ENCODE measurements around the gene ACTL7B. TPM values are rescaled to one million over a fixed set of nuclear protein-coding genes. Genes with fewer than 3 reads are reported as not detected.

ACTL7B gene
- total RNA-seq, 2 donors from 2014 or later: not detected

DNA sequence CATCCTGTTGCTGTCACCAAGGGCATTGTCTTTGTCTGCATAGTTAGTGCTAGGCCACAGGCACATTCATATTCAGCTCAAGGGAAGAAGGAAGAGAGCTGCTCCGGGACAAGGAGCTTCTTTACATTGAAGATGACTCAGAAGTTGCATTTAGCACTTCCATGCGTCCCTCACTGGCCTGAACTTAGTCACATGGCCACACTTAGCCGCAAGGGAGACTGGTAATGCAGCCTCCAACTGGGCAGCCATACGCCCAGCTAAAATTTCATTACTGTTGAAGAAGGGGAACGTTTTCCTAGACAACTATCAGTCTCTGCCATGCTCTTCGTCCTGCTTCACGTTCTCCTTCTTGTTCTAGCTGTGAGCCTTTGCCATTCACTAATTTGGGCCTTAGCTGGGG is 20.0 kb downstream of the ACTL7B start:
- H3K36me3 ChIP-seq: no peaks in the 10 kb centered on the region
- H3K27ac ChIP-seq: no peak overlapping the region
- no peak for ATAC-seq (ENCODE audit: insufficient number of reproducible peaks, low FRiP score, low read depth)

DNA sequence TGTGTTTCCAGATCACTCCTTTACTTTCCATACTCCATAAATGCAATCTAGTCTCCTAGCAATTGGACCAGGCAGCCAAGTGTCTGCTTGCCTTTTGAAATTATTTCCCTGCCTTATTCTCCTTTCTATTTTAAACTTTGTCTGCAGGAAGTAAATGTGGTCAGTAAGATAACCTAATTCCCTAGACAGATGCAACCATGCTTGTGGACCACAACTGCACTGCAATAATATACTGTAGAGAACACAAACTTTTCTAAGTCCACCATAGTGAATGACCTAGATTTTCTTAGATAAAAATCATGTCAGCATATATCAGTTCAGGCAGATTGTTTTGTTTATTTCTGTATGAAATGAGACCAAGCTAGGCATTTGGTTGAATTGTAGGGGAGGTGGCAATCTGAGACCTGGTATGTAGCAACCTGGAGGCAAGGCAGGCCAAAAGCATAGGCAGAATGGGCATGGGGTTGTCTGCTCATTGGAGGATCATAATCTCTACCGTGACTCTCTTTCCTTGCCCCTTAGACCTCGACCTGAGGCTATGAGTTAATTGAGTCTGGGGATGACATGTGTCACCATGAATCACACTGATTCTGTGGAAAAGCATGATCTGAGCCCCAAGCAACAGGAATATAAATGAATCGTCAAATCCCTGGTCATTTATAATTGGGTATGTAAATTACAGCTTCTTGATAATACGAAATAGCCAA is 20.7 kb downstream of the ACTL7B start:
- Histone ChIP-seq H3K4me3 (no peak overlapping the region), H3K27me3 (replicated peaks; ENCODE audit: insufficient read depth) (no peaks in the 10 kb centered on the region), H3K36me3 (no peaks in the 10 kb centered on the region), H3K9me3 (no peaks in the 10 kb centered on the region), H3K4me1 (ENCODE audit: control insufficient read depth in 1 of 2, low read depth in 2 of 2) (no peaks in the 10 kb centered on the region), H3K27ac (no peak overlapping the region)
- TF ChIP-seq, protein P1, sequence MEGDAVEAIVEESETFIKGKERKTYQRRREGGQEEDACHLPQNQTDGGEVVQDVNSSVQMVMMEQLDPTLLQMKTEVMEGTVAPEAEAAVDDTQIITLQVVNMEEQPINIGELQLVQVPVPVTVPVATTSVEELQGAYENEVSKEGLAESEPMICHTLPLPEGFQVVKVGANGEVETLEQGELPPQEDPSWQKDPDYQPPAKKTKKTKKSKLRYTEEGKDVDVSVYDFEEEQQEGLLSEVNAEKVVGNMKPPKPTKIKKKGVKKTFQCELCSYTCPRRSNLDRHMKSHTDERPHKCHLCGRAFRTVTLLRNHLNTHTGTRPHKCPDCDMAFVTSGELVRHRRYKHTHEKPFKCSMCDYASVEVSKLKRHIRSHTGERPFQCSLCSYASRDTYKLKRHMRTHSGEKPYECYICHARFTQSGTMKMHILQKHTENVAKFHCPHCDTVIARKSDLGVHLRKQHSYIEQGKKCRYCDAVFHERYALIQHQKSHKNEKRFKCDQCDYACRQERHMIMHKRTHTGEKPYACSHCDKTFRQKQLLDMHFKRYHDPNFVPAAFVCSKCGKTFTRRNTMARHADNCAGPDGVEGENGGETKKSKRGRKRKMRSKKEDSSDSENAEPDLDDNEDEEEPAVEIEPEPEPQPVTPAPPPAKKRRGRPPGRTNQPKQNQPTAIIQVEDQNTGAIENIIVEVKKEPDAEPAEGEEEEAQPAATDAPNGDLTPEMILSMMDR (IDR thresholded peaks at IDR 0.05): no peak
- ATAC-seq (ENCODE audit: insufficient number of reproducible peaks, low FRiP score, low read depth) (no peak), DNase-seq (ENCODE audit: low spot score) (no peak)

More for the DNA sequence above, 20.0 kb downstream of the ACTL7B start:
- Histone ChIP-seq H3K4me1 (ENCODE audit: control insufficient read depth in 1 of 2, low read depth in 2 of 2) (no peaks in the 10 kb centered on the region), H3K4me3 (no peak overlapping the region), H3K27me3 (replicated peaks; ENCODE audit: insufficient read depth) (no peaks in the 10 kb centered on the region), H3K9me3 (no peaks in the 10 kb centered on the region)
- TF ChIP-seq, protein P1 (IDR thresholded peaks at IDR 0.05): no peak
- DNase-seq (ENCODE audit: low spot score): no peak

DNA sequence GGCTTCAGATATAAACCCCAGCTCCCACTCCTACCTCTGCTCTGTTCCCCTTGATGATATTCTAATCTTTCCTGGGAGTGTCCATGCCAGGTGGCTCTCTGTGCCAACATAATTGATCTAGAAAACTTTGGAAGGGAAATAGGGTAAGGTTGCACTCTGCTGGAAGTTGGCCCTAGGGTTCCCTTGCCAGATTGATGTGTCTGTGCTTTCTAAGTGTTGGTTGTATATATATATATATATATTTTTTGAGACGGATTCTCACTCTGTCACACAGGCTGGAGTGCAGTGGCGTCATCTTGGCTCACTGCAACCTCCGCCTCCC is 23.6 kb downstream of the ACTL7B start:
- Histone ChIP-seq H3K4me1 (ENCODE audit: control insufficient read depth in 1 of 2, low read depth in 2 of 2) (no peaks in the 10 kb centered on the region), H3K9me3 (no peaks in the 10 kb centered on the region), H3K4me3 (no peak overlapping the region), H3K36me3 (no peaks in the 10 kb centered on the region), H3K27ac (no peak overlapping the region), H3K27me3 (replicated peaks; ENCODE audit: insufficient read depth) (no peaks in the 10 kb centered on the region)
- ATAC-seq (ENCODE audit: insufficient number of reproducible peaks, low FRiP score, low read depth): no peak
- DNase-seq (ENCODE audit: low spot score): no peak
- TF ChIP-seq, protein P1 (IDR thresholded peaks at IDR 0.05): no peak

DNA sequence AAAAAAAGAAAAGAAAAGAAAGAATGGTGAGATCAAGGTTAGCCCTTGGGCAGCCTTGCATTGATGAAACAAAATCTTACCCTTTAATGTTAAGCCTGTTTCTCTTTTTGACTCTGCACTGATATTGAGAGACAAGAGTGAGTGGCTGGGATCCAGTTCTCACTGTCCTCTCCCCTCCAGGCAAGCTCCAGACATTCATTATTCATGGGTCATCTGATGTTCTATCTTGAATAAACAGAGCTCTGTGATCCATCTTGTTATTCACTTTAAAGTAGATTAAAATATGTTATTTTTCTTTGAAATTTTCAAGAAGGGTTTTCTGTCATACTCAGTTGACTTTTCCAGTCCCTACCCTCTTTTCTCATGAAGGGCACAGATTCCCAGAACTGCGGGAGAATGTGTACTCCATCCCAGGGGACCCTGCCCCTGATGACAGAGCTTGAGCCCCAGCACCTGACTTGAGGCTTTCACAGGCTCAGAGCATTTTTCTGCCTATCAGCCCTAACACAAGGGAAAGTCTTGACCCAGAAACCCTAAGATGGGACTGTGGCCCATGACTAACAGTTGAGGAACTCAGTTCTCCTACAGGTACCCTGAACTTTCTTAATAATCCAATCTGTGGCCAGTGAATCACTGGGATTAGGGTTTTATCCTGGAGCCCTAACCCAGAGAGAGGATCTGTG is 24.1 kb downstream of the ACTL7B start:
- Histone ChIP-seq H3K36me3 (no peaks in the 10 kb centered on the region), H3K4me1 (ENCODE audit: control insufficient read depth in 1 of 2, low read depth in 2 of 2) (no peaks in the 10 kb centered on the region), H3K9me3 (no peaks in the 10 kb centered on the region), H3K4me3 (no peak overlapping the region), H3K27me3 (replicated peaks; ENCODE audit: insufficient read depth) (no peaks in the 10 kb centered on the region), H3K27ac (no peak overlapping the region)
- DNase-seq (ENCODE audit: low spot score) (no peak), ATAC-seq (ENCODE audit: insufficient number of reproducible peaks, low FRiP score, low read depth) (no peak)
- TF ChIP-seq, protein P1 (IDR thresholded peaks at IDR 0.05): no peak

DNA sequence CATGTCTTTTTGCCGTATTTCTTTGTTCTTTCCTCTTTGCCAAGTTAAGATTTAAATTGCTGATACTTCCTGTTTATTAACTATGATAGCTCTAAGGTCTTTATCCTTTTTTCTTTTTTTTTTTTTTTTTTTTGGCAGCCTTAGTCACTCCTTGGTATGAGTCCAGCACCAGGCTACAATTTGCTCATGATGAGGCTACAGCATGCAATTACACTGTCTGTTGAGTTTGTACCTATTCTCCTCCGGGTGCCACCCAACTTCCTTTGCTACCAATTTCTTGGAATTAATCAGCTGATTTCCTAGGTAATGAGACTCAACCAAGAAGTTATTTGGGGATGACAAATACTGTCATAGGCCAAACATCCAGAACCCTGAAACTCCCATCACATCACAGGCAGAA is 25.5 kb downstream of the ACTL7B start:
- no peaks in the 10 kb centered on the region for H3K4me1 ChIP-seq (ENCODE audit: control insufficient read depth in 1 of 2, low read depth in 2 of 2)
- H3K36me3 ChIP-seq: no peaks in the 10 kb centered on the region
- no peak overlapping the region for H3K27ac ChIP-seq
- no peak overlapping the region for H3K4me3 ChIP-seq
- TF ChIP-seq, protein P1 (IDR thresholded peaks at IDR 0.05): no peak
- no peaks in the 10 kb centered on the region for H3K9me3 ChIP-seq
- H3K27me3 ChIP-seq (replicated peaks; ENCODE audit: insufficient read depth): no peaks in the 10 kb centered on the region
- DNase-seq (ENCODE audit: low spot score) (no peak), ATAC-seq (ENCODE audit: insufficient number of reproducible peaks, low FRiP score, low read depth) (no peak)
